ENCODE measurements around the gene IL23A. TPM values are rescaled to one million over a fixed set of nuclear protein-coding genes. Genes with fewer than 3 reads are reported as not detected.
A peak's percentile ranks its signal among the peaks of the same experiment; 100 is the strongest.

The IL23A gene
- total RNA-seq = 1 to 10 TPM; 1.8 to 2.7 (median 2.2) TPM
- total RNA-seq (2013) = 4.8 TPM

DNA sequence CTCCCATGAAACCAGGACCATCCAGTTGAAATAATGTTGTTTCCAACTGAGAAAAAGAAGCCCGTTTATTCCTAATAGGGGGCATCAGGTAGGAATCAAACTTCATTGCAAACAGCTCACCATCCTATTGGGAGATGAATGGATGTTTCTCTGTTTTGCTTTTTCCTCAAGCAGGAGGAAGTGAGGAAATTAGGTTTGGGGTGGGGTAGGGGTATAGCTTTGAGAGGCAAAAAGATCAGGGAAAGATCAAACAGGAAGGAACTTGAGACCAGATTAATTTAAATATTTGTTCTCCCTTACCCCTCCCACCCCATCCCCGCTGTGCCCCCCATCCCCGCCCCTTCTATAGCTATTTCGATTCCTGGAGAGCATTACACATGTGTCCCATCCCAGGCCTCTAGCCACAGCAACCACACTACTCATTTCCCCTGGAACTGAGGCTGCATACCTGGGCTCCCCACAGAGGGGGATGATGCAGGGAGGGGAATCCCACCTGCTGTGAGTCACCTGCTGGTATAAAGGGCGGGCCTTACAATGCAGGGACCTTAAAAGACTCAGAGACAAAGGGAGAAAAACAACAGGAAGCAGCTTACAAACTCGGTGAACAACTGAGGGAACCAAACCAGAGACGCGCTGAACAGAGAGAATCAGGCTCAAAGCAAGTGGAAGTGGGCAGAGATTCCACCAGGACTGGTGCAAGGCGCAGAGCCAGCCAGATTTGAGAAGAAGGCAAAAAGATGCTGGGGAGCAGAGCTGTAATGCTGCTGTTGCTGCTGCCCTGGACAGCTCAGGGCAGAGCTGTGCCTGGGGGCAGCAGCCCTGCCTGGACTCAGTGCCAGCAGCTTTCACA, at the start of gene IL23A:
IL23A (plus strand) TSS at position 577 of the 850 bp plus-strand sequence; CDS start at position 738, 161 bp downstream.
- TF ChIP-seq, protein P1, sequence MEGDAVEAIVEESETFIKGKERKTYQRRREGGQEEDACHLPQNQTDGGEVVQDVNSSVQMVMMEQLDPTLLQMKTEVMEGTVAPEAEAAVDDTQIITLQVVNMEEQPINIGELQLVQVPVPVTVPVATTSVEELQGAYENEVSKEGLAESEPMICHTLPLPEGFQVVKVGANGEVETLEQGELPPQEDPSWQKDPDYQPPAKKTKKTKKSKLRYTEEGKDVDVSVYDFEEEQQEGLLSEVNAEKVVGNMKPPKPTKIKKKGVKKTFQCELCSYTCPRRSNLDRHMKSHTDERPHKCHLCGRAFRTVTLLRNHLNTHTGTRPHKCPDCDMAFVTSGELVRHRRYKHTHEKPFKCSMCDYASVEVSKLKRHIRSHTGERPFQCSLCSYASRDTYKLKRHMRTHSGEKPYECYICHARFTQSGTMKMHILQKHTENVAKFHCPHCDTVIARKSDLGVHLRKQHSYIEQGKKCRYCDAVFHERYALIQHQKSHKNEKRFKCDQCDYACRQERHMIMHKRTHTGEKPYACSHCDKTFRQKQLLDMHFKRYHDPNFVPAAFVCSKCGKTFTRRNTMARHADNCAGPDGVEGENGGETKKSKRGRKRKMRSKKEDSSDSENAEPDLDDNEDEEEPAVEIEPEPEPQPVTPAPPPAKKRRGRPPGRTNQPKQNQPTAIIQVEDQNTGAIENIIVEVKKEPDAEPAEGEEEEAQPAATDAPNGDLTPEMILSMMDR (IDR thresholded peaks at IDR 0.05) = no peak
- H3K9me3 Mint-ChIP-seq = no peaks in the 10 kb centered on the region
- H3K27me3 Mint-ChIP-seq (ENCODE audit: low read depth in 2 of 2) = no peaks in the 10 kb centered on the region
- Histone ChIP-seq H3K4me3 (ENCODE audit: low read length) (peak within 1 kb of the TSS; percentile 15), H3K9me3 (ENCODE audit: control insufficient read depth, insufficient read depth, low read length) (no peaks in the 10 kb centered on the region), H3K36me3 (ENCODE audit: control insufficient read depth, insufficient read depth, low read length) (peaks cover 12% of the 10 kb centered on the region), H3K27ac (ENCODE audit: low read length) (peak within 1 kb of the TSS; percentile 76), H3K27me3 (ENCODE audit: control insufficient read depth, insufficient read depth, low read length) (no peaks in the 10 kb centered on the region), H3K4me1 (ENCODE audit: control insufficient read depth, insufficient read depth, low read length) (peaks cover 31% of the 10 kb centered on the region)
- peak within 1 kb of the TSS; percentile 65 to 91 for H3K27ac Mint-ChIP-seq
- peak within 1 kb of the TSS; percentile 54 for H3K4me3 Mint-ChIP-seq
- ATAC-seq (peak in 1 of 3 donors; percentile 18), DNase-seq (peak in 1 of 2 donors; percentile 95)
- intact Hi-C loops (cut with micrococcal nuclease) = no loop called here
- 37% methylated on average over 6 of the region's 9 CpGs for WGBS (ENCODE audit: insufficient coverage)
- peaks cover 10 to 29% of the 10 kb centered on the region in 2 donors for H3K4me1 Mint-ChIP-seq
- H3K36me3 Mint-ChIP-seq = peaks cover 10% of the 10 kb centered on the region

DNA sequence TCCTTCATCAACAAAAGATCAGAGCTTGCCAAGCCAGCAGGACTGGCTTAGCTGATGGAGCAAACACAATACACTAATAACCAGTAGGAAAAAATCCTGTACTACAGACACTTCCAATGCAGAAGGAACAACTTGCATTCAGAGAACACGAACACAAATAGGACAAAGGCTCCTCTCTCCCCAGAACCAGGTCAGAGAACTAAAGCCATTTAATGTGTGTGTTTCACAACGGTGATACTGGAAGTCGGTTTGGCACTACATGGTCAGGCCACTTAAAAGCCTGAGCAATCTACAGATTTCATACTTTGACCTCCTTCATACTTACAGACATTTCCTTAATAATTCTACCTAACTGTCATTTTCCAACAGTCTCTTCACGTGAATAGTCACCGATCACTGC, 44.9 kb upstream of the IL23A start:
- H3K4me1 Mint-ChIP-seq = peaks cover 32 to 39% of the 10 kb centered on the region in 2 donors

DNA sequence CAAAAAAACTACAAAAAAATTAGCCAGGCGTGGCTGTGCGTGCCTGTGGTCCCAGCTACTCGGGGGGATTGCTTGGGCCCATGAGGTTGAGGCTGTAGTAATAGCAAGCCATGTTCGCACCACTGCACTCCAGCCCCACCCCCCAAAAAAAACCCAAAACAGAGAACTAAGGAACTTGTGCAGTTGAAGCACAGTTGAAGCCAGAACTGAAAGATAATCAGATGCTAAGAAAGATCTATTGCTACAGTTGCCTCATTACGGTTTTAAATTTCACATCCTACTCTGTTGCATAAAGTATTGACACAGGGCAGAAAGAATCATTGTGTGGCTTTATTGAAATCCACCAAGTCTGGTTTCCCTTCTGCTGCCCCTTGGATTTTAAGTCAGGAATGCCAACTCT, 42.4 kb upstream of the IL23A start:
- TF ChIP-seq, protein P1 (IDR thresholded peaks at IDR 0.05) = no peak

More for the DNA sequence above, 44.9 kb upstream of the IL23A start:
- Mint-ChIP-seq H3K27ac (no peak overlapping the region), H3K27me3 (ENCODE audit: low read depth in 2 of 2) (no peaks in the 10 kb centered on the region), H3K36me3 (no peaks in the 10 kb centered on the region), H3K9me3 (no peaks in the 10 kb centered on the region), H3K4me3 (no peak overlapping the region)
- WGBS (ENCODE audit: insufficient coverage) = 89% methylated on average over 5 of the region's 5 CpGs
- Histone ChIP-seq H3K4me3 (ENCODE audit: low read length) (no peak overlapping the region), H3K9me3 (ENCODE audit: control insufficient read depth, insufficient read depth, low read length) (no peaks in the 10 kb centered on the region), H3K4me1 (ENCODE audit: control insufficient read depth, insufficient read depth, low read length) (peaks cover 11% of the 10 kb centered on the region), H3K27ac (ENCODE audit: low read length) (no peak overlapping the region), H3K27me3 (ENCODE audit: control insufficient read depth, insufficient read depth, low read length) (no peaks in the 10 kb centered on the region), H3K36me3 (ENCODE audit: control insufficient read depth, insufficient read depth, low read length) (peaks cover 17% of the 10 kb centered on the region)
- ATAC-seq = no peak
- TF ChIP-seq, protein P1 (IDR thresholded peaks at IDR 0.05) = no peak
- DNase-seq = no peak
- intact Hi-C loops (cut with micrococcal nuclease) = no loop called here

More for the DNA sequence above, 42.4 kb upstream of the IL23A start:
- Histone ChIP-seq H3K27me3 (ENCODE audit: control insufficient read depth, insufficient read depth, low read length) (no peaks in the 10 kb centered on the region), H3K36me3 (ENCODE audit: control insufficient read depth, insufficient read depth, low read length) (peaks cover 11% of the 10 kb centered on the region), H3K27ac (ENCODE audit: low read length) (no peak overlapping the region), H3K4me3 (ENCODE audit: low read length) (no peak overlapping the region), H3K4me1 (ENCODE audit: control insufficient read depth, insufficient read depth, low read length) (peaks cover 30% of the 10 kb centered on the region), H3K9me3 (ENCODE audit: control insufficient read depth, insufficient read depth, low read length) (no peaks in the 10 kb centered on the region)
- Mint-ChIP-seq H3K4me3 (no peak overlapping the region), H3K27ac (peak overlapping the region in 1 of 2 donors; percentile 98), H3K36me3 (no peaks in the 10 kb centered on the region), H3K9me3 (no peaks in the 10 kb centered on the region), H3K27me3 (ENCODE audit: low read depth in 2 of 2) (no peaks in the 10 kb centered on the region), H3K4me1 (peaks cover 49 to 56% of the 10 kb centered on the region in 2 donors)
- intact Hi-C loops (cut with micrococcal nuclease) = no loop called here
- WGBS (ENCODE audit: insufficient coverage) = 81% methylated on average over 5 of the region's 5 CpGs
- DNase-seq (no peak), ATAC-seq (no peak)

Data from natural killer cell (primary cell).